Activated CD8-positive, alpha-beta T cell treated with anti-CD3 and anti-CD28 coated beads, Interleukin-2, amount 10 ng/mL, durations not matched to agents 7 days and 5 days (primary cell): ENCODE measurements around the gene ALOX12. TPM values are rescaled to one million over a fixed set of nuclear protein-coding genes. Genes with fewer than 3 reads are reported as not detected.

ENCODE experiments used
- ATAC-seq: fragments of 150-1000 bp; cut with Tn5 transposase; one replicate; pipeline ENCODE4 v1.10.0; 2021; ENCODE audit warnings: moderate library complexity
- CTCF ChIA-PET: fragments of 350-600 bp; sonication (Branson Sonifier 250); formaldehyde crosslinking; loops from one replicate; lab custom pipeline; 2021; ENCODE audit warnings: antibody characterized with exemption; lab: Charles Lee
- POLR2A ChIA-PET: fragments of 350-600 bp; sonication (Branson Sonifier 250); formaldehyde crosslinking; loops from one replicate; lab custom pipeline; 2021; ENCODE audit warnings: antibody characterized with exemption; lab: Charles Lee
- DNase-seq: peaks from one replicate; pipeline ENCODE4 v3.0.0-alpha.2; 2020
- H3K27ac Mint-ChIP-seq: one replicate; pipeline ENCODE4 v1.8.0; 2021; ENCODE audit warnings: mild to moderate bottlenecking, mixed read lengths
- H3K27me3 Mint-ChIP-seq: one replicate; pipeline ENCODE4 v1.8.0; 2021; ENCODE audit warnings: low read depth, mixed read lengths
- H3K36me3 Mint-ChIP-seq: one replicate; pipeline ENCODE4 v1.8.0; 2021; ENCODE audit warnings: low read depth, mixed read lengths
- H3K4me1 Mint-ChIP-seq: one replicate; pipeline ENCODE4 v1.8.0; 2021; ENCODE audit warnings: low read depth, mixed read lengths
- H3K4me3 Mint-ChIP-seq: one replicate; pipeline ENCODE4 v1.8.0; 2021; ENCODE audit warnings: mild to moderate bottlenecking, mixed read lengths
- H3K9me3 Mint-ChIP-seq: one replicate; pipeline ENCODE4 v1.8.0; 2022; ENCODE audit warnings: mixed read lengths; ENCODE audit not compliant: insufficient read depth
- total RNA-seq, 2 experiments: library from RNA; stranded (reverse); gene quantifications; one replicate each; pipeline ENCODE4 v1.2.3, GENCODE V29; 2021

Gene ALOX12
- total RNA-seq, 2 experiments from 2014 or later = not detected

DNA sequence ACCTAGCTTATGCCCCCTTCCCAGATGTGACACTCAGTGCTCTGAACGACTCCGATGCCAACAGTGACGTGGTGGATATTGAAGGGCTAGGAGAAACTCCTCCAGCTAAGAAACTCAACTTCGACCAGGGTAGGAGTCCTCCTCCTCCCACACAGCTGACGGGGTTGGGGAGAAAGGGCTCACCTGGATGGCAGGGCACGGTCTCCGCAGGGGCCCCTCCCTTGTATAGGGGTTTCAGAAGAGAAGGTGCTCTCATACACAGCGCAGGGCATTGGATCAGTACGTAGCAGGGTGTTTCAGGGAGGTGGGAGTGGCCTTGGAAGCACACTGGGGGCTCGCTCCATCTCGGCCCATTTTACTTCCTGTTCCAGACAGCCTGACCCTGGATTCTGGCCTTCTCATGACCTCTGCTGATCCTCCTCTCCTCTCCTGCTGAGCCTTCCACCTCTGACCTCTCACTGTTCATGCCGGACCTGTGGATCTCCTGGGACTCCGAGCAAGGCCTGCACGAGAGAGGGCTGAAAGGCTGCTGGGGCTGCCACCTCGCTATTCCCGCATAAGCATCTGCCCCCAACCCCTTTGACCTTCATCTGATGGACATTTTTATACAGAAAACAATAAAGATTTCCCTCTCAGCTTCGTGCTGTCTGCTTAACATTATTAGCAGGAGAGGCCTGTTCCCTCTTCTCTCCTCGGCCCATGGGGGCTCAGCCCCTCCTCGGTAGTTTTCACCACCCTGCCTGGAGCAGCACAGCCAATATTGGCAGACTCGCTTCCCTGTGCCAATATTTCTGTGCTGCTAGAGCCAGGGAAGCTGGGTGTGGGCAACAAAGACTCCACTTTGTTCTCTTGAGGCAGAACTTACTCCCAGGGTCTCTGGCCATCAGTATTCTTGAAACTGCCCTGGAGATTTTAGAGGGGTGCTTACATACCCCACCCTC is 21.3 kb downstream of the ALOX12 start:
- H3K4me3 Mint-ChIP-seq = peak overlapping the region; percentile 80
- peaks cover 2% of the 10 kb centered on the region for H3K27me3 Mint-ChIP-seq
- peak overlapping the region; percentile 99 for H3K27ac Mint-ChIP-seq
- H3K36me3 Mint-ChIP-seq = peaks cover 30% of the 10 kb centered on the region
- DNase-seq (no peak), ATAC-seq (no peak)
- CTCF ChIA-PET = interaction anchor here (1.9 to 3.9 kb wide), 3 partner anchors 13 to 119 kb away, joined by 6 to 27 read pairs (median 12); partner anchors contain the start of gene SLC16A13
- no peaks in the 10 kb centered on the region for H3K9me3 Mint-ChIP-seq
- POLR2A ChIA-PET = interaction anchor here (1.4 to 3.1 kb wide), 2 partner anchors 18 to 29 kb away, joined by 7 to 31 read pairs; partner anchors contain the start of gene SLC16A13
- peaks cover 73% of the 10 kb centered on the region for H3K4me1 Mint-ChIP-seq

DNA sequence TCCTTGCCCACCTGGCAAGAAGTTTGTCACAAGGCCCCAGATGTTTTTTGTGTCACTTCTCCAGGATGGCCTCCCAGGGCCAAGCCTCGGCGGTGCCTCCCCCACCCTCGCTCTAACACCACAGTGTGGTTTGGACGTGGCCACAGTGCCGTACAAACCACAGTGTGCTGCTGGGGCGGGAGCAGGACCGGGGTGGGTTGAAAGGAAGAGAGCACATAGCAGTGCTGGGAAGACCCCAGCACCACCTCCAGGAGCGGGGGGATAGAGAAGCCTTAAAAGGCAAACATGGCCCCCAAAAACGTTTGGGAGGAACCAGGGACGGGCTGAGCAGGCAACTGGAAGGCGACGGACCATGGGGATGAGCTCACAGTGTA is 22.0 kb downstream of the ALOX12 start:
- ATAC-seq (no peak), DNase-seq (peak; percentile 52)
- peak overlapping the region; percentile 99 for H3K27ac Mint-ChIP-seq
- ChIA-PET CTCF (interaction anchor here (0.7 kb wide), 1 partner anchor 23 kb away, joined by 3 read pairs; no protein-coding TSS in a partner anchor), POLR2A (interaction anchor here (1.4 kb wide), 1 partner anchor 18 kb away, joined by 8 read pairs; the partner anchor contains the start of gene SLC16A13)
- H3K27me3 Mint-ChIP-seq = peaks cover 2% of the 10 kb centered on the region
- peaks cover 28% of the 10 kb centered on the region for H3K36me3 Mint-ChIP-seq
- no peaks in the 10 kb centered on the region for H3K9me3 Mint-ChIP-seq
- H3K4me1 Mint-ChIP-seq = peaks cover 79% of the 10 kb centered on the region
- peak overlapping the region; percentile 80 for H3K4me3 Mint-ChIP-seq

DNA sequence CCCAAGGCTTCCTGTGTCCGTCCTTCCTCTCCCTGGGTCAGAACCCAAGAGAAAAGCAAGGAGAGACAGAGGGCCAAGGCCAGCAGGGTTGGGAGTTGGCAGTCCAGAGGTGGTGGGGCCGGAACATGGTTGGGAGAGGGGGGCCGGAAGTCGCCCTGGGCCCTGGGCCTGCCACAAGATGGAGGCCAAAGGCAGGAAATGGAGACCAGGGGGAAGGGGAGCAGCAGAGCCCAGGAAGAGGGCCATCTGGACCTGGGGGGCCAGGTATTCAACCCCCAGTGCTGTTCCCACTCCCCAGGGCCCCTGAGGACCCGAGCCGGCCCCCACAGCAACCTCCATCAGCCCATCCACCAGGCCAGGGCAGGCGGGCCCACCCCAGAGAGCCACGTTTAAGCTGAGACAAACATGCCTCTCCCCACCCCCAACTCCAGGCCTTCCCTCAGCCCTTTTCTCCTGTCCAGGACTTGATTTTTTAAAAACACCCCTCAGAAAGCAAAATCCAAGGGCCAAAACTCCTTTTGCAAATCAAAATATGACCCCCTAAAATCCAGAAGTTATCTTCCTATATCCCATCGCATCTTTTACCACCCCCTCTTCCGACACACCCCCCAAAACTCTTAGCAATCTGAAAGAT is 22.6 kb downstream of the ALOX12 start:
- Mint-ChIP-seq H3K36me3 (peaks cover 25% of the 10 kb centered on the region), H3K27me3 (peaks cover 2% of the 10 kb centered on the region), H3K9me3 (no peaks in the 10 kb centered on the region), H3K27ac (peak overlapping the region; percentile 99), H3K4me3 (no peak overlapping the region), H3K4me1 (peaks cover 83% of the 10 kb centered on the region)
- ATAC-seq (no peak), DNase-seq (no peak)
- ChIA-PET POLR2A (interaction anchor here (1.4 kb wide), 1 partner anchor 17 kb away, joined by 8 read pairs; the partner anchor contains the start of gene SLC16A13), CTCF (interaction anchor here (0.7 to 6.1 kb wide), 3 partner anchors 22 to 104 kb away, joined by 3 to 71 read pairs (median 31); partner anchors contain the start of gene SLC16A11)

DNA sequence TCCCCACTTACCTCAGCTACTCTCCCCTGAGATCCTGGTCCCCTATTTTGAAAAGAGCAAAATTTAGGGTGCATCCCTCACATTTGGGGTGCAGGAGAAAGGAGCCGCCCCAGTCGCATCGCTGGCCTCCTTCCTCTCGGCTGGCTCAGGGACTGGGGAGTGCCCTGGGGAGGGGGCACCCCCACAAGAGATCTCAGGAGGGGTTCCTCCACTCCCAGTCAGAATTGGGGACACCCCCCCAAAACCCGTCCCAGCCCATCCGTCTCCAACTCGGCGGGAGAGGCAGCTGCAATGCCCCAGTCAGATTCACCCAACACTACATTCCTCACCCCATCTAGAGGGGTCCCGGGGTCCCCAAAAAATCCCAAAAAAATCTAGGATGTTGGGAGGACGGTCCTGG is 23.5 kb downstream of the ALOX12 start:
- ChIA-PET POLR2A (interaction anchor here (0.6 to 1.4 kb wide), 2 partner anchors 16 to 180 kb away, joined by 5 to 8 read pairs; partner anchors contain the start of gene SLC16A13), CTCF (interaction anchor here (1.2 to 6.1 kb wide), 4 partner anchors 17 to 108 kb away, joined by 4 to 71 read pairs (median 45); partner anchors contain the start of genes SLC16A11 and SLC16A13)
- no peak overlapping the region for H3K27ac Mint-ChIP-seq
- H3K27me3 Mint-ChIP-seq = peaks cover 2% of the 10 kb centered on the region
- no peaks in the 10 kb centered on the region for H3K9me3 Mint-ChIP-seq
- DNase-seq (no peak), ATAC-seq (no peak)
- H3K4me1 Mint-ChIP-seq = peaks cover 85% of the 10 kb centered on the region
- peaks cover 16% of the 10 kb centered on the region for H3K36me3 Mint-ChIP-seq
- H3K4me3 Mint-ChIP-seq = no peak overlapping the region

DNA sequence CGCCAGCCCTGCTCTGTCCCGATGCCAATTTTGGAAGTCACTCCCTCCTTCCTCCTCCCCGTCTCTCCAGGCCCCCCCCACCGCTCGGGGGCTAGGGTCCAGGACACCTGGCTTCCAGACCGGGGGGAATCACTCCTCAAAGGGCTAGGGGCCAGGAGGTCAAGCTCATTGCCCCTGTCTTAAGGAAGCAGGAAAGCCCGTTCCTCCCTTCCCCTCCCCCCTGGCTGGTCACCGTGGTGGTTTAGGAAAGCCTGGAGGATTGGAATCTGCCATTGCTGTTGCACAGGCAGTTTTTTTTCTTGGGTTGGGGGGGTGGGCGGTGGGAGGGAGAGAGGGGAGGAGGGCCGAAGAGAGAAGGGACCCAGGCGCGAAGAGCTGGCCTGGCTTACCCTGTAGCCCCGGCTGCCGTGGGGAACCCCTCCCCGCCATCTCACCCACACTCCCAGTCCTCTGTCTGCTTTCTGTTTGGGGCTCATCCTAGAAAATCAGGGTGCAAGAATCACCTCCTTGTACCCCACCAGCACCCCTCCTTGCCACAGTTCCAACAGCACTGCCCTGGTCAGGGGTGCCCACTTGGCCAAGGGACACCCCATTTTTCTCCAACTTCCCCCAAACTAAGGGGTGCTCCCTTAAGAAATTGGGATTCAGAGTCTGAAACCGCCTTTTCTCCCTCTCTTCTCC is 24.1 kb downstream of the ALOX12 start:
- DNase-seq = no peak
- CTCF ChIA-PET = interaction anchor here (1.2 to 6.1 kb wide), 9 partner anchors 16 to 316 kb away, joined by 3 to 71 read pairs (median 31); partner anchors contain the start of genes ACAP1, SLC16A11 and SLC16A13
- POLR2A ChIA-PET = interaction anchor here (0.6 to 7.0 kb wide), 3 partner anchors 13 to 179 kb away, joined by 5 to 61 read pairs (median 6); partner anchors contain the start of gene SLC16A13
- H3K27ac Mint-ChIP-seq = no peak overlapping the region
- no peak overlapping the region for H3K4me3 Mint-ChIP-seq
- peaks cover 90% of the 10 kb centered on the region for H3K4me1 Mint-ChIP-seq
- peaks cover 2% of the 10 kb centered on the region for H3K27me3 Mint-ChIP-seq
- ATAC-seq = no peak
- no peaks in the 10 kb centered on the region for H3K9me3 Mint-ChIP-seq
- H3K36me3 Mint-ChIP-seq = peaks cover 15% of the 10 kb centered on the region

DNA sequence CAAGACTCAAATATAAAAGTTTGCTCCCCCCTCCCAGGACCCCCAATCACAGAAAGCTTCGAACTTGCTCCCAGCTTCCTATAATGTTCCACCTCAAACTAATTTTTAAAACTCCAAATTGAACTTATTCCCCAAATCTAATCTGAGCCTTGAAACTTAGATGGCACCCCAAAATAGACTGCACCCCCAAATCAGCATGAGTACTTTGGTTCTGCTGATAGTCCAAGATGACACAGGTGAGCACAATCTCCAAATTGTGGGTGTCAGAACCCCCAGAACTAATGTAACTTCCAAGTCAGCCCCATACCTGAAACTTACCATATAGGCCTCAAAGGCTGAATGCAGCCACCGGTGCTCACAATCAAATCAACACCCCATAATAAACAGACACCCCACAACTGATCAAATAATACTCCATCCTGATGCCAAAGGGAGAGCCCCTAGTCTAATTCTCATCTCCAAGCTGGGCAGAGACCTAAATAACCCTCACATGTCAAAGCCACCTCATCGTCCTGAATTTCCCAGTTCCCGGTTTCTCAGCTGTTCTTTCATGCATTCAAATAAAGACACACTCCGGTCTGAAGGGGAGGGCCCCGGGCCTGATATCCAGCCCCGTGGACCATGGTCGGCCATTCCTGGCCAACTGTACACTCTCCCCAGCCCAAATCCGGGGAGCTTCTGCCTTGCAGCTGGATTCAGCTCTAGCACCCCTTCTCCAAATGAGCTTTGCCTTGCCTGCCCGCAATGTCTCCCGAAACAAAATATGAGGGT is 25.2 kb downstream of the ALOX12 start:
- no peak overlapping the region for H3K4me3 Mint-ChIP-seq
- CTCF ChIA-PET = interaction anchor here (0.5 to 6.1 kb wide), 30 partner anchors 8 to 1950 kb away, joined by 3 to 71 read pairs (median 7); partner anchors contain the start of genes ACAP1, RNASEK, SLC16A11 and SLC16A13

DNA sequence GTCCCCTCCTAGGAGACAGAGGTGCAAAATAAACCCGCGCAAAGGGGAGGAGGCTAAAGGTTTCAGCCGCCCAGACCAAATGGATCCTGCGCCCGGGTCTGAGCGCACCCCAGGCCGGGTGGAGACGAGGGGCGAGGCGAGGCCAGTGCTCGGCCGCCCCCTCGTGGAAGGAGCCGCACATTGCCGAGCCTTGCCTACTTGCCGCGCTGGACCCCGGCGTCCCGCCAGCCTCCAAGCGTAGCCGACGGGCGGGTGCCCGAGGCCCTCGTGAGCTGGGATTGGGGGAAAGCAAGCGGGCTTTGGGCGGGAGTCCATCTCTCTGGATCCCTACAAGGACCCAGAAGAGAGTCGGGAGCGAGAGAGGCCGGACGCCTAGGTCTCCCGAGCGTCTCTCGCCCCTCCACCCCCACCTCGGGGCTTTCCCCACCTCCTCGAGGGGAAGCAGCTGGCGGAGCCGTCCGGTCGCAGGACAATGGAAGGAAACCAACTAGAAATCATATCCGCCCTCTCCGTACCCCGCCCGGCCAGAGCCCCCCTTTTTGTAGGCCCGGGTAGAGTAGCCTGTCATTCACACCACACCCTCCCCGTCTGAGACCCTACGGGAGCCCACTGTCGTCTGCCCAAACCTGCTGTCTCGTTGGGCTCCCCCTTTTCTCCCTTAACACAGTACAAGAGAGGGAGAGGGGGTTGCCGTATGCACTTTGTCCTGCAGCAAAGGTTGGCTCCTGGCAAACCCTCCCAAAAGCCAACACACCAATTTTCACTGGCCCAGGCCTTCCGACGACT is 26.3 kb downstream of the ALOX12 start:
- DNase-seq (peak; percentile 86), ATAC-seq (peak; percentile 74)
- H3K36me3 Mint-ChIP-seq = peaks cover 10% of the 10 kb centered on the region
- H3K4me1 Mint-ChIP-seq = peaks cover 73% of the 10 kb centered on the region
- H3K4me3 Mint-ChIP-seq = peak overlapping the region; percentile 8
- peak overlapping the region; percentile 55 for H3K27ac Mint-ChIP-seq
- ChIA-PET CTCF (interaction anchor here (0.5 to 6.1 kb wide), 33 partner anchors 8 to 1949 kb away, joined by 3 to 71 read pairs (median 6); partner anchors contain the start of genes ACAP1, RNASEK, SLC16A11 and SLC16A13), POLR2A (interaction anchor here (0.6 to 7.0 kb wide), 7 partner anchors 10 to 266 kb away, joined by 3 to 61 read pairs (median 4); partner anchors contain the start of genes RNASEK and SLC16A13)
- no peaks in the 10 kb centered on the region for H3K9me3 Mint-ChIP-seq
- peaks cover 2% of the 10 kb centered on the region for H3K27me3 Mint-ChIP-seq

More for the DNA sequence above, 25.2 kb downstream of the ALOX12 start:
- H3K36me3 Mint-ChIP-seq = peaks cover 15% of the 10 kb centered on the region
- no peaks in the 10 kb centered on the region for H3K9me3 Mint-ChIP-seq
- peaks cover 2% of the 10 kb centered on the region for H3K27me3 Mint-ChIP-seq
- H3K27ac Mint-ChIP-seq = no peak overlapping the region
- DNase-seq (no peak), ATAC-seq (no peak)
- peaks cover 84% of the 10 kb centered on the region for H3K4me1 Mint-ChIP-seq
- POLR2A ChIA-PET = interaction anchor here (1.1 to 7.0 kb wide), 6 partner anchors 8 to 112 kb away, joined by 4 to 61 read pairs (median 6); partner anchors contain the start of genes RNASEK and SLC16A13

DNA sequence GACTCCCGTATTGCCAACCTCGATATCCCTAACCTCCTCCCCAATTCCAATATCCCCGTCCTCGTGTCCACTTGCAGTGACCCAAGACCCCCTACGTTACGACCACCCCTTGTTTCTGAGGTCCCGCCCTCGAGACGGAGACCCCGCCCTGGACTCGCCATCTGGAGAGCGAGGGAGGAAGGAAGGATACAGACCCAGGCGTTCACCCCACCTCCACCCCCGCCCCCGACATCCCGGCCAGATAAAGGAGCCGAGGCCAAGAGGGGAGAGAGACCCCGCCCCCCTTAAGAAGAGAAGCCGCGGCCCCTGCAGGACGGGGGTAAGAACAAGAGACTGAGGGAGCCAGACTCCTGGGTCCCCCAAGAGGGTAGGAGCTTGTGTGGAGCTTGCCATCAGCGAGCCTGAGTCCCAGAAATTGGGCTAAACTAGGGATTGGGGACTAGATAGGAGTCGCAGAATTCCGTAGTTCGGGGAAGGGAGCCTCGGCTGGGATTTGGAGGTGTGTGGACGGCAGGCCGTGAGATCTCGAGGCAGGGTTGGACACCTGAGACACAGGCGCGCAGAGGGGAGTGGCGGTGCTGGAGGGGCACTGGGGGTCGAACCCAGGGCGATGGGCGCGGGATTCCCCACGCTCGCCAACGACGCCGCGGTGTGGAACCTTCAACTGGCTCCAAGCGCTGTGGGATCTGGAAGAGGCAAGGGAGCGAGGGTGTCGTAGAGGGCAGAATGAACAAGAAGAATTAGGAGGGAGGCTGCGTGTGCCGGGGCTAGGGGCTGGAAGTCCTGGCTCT is 27.1 kb downstream of the ALOX12 start, which contains the start of gene BCL6B:
Gene BCL6B (plus strand): TSS at position 270 of the 791 bp plus-strand sequence. CDS start 622 bp downstream, outside the sequence.
- peaks cover 65% of the 10 kb centered on the region for H3K4me1 Mint-ChIP-seq
- ChIA-PET POLR2A (interaction anchor here (0.6 to 7.0 kb wide), 6 partner anchors 8 to 267 kb away, joined by 3 to 61 read pairs (median 10); partner anchors contain the start of genes RNASEK and SLC16A13), CTCF (interaction anchor here (0.7 to 6.1 kb wide), 16 partner anchors 7 to 179 kb away, joined by 3 to 71 read pairs (median 10); partner anchors contain the start of genes RNASEK, SLC16A11 and SLC16A13)
- no peaks in the 10 kb centered on the region for H3K9me3 Mint-ChIP-seq
- DNase-seq = no peak
- peaks cover 2% of the 10 kb centered on the region for H3K27me3 Mint-ChIP-seq
- H3K27ac Mint-ChIP-seq = peak within 1 kb of the TSS; percentile 79
- peak within 1 kb of the TSS; percentile 51 for H3K4me3 Mint-ChIP-seq
- no peak for ATAC-seq
- H3K36me3 Mint-ChIP-seq = peaks cover 2% of the 10 kb centered on the region
